ENCODE measurements around the gene NMT1.

NMT1 gene

DNA sequence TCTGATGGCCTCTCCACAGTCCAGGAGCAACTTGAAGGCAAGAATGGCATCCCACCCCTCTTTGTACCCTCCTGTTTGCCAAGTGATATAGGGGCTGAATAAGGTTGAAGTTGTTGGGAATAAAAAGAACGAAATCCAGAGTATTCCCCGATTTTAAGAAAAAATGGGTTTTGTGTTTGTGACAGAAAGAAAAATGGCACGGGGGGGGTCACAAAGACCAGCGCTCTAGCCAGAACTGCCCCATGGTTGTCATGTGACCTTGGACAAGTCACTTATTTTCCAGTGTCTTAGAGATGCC is 85.4 kb downstream of the NMT1 start:
- peaks cover 34% of the 10 kb centered on the region for H3K4me1 ChIP-seq (ENCODE audit: control insufficient read depth, insufficient read depth, low read length)

DNA sequence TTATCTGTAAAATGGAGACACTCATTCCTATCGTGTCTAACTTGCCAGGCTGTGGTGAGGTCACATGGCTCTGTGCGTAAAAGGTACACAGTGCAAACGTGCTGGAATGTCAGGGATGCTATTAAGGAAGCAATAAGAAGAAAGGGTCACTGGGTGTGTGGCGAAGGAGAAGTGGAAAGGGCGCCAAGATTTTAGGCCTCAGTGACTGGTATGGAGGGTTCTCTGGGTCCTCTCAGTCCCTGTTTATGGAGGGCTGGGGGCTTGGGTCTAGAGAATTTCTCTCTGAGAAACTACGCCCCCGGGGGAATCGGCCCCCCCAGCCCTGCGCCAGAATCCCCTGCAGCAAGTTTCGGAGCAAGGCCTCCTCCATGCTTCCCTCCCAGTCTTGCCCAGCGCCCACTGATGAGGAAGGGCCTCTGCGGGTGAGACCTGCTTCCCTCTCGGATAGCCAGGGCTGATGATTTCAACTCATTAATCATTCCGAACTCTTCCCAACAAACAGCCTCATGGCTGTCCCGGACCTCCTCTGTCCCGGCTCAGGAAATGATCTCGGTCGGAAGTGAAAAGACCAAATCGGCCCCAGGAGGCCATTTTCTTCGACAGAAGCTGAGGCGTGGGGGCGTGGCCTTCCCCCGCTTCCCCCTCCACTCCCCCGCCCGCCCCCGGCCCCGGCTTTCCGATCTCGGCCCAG is 85.9 kb downstream of the NMT1 start:
- Histone ChIP-seq H3K27me3 (ENCODE audit: control insufficient read depth, insufficient read depth, low read length) (no peaks in the 10 kb centered on the region), H3K4me3 (ENCODE audit: low read length) (peak overlapping the region; percentile 82)

More for the DNA sequence above, 85.4 kb downstream of the NMT1 start:
- peak overlapping the region; percentile 82 for H3K4me3 ChIP-seq (ENCODE audit: low read length)
- peak overlapping the region; percentile 98 for H3K9ac ChIP-seq (ENCODE audit: low read depth, low read length)
- peak overlapping the region; percentile 93 for H3K4me2 ChIP-seq (ENCODE audit: low read length)
- H3K9me3 ChIP-seq (replicated peaks; ENCODE audit: low read length), result no peaks in the 10 kb centered on the region
- peaks cover 5% of the 10 kb centered on the region for H3K36me3 ChIP-seq (ENCODE audit: insufficient read depth, low read length)
- H3K27me3 ChIP-seq (ENCODE audit: control insufficient read depth, insufficient read depth, low read length), result no peaks in the 10 kb centered on the region

DNA sequence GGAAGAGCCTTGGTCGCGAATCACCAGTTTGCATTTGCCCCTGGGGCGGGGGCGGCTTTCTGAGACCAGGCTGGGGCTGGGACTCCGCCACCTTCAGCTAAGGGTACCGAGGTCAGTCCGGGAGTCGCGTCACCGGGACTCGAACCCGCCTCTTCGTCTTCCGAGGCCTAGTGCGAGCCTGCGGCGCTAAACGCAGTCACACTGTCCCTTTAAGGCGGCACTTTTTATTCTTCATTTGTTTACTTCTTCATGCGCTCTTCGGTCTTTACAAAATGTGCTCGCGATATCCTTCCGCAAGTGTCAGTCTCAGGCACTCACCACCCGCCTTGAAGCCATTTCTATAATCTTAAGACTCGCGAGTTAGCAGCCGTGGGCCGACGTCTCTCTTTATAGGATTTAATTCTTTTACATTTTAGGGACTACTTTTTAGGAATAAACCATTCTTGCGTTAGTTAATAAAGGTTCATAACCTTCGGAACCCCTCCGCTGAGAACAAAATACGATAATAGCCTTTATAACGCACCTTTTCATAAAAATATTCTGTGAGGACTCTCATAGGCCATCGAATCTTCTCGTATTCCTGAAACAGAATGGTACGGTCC is 86.6 kb downstream of the NMT1 start:
- Histone ChIP-seq H3K9ac (ENCODE audit: low read depth, low read length) (peak overlapping the region; percentile 98), H3K27me3 (ENCODE audit: control insufficient read depth, insufficient read depth, low read length) (no peaks in the 10 kb centered on the region), H3K4me1 (ENCODE audit: control insufficient read depth, insufficient read depth, low read length) (peaks cover 37% of the 10 kb centered on the region), H3K36me3 (ENCODE audit: insufficient read depth, low read length) (peaks cover 5% of the 10 kb centered on the region), H3K4me2 (ENCODE audit: low read length) (peak overlapping the region; percentile 93), H3K9me3 (replicated peaks; ENCODE audit: low read length) (no peaks in the 10 kb centered on the region), H3K4me3 (ENCODE audit: low read length) (peak overlapping the region; percentile 82)

More for the DNA sequence above, 85.9 kb downstream of the NMT1 start:
- peak overlapping the region; percentile 98 for H3K9ac ChIP-seq (ENCODE audit: low read depth, low read length)
- H3K4me1 ChIP-seq (ENCODE audit: control insufficient read depth, insufficient read depth, low read length), result peaks cover 37% of the 10 kb centered on the region
- peak overlapping the region; percentile 93 for H3K4me2 ChIP-seq (ENCODE audit: low read length)
- no peaks in the 10 kb centered on the region for H3K9me3 ChIP-seq (replicated peaks; ENCODE audit: low read length)
- H3K36me3 ChIP-seq (ENCODE audit: insufficient read depth, low read length), result peaks cover 5% of the 10 kb centered on the region

DNA sequence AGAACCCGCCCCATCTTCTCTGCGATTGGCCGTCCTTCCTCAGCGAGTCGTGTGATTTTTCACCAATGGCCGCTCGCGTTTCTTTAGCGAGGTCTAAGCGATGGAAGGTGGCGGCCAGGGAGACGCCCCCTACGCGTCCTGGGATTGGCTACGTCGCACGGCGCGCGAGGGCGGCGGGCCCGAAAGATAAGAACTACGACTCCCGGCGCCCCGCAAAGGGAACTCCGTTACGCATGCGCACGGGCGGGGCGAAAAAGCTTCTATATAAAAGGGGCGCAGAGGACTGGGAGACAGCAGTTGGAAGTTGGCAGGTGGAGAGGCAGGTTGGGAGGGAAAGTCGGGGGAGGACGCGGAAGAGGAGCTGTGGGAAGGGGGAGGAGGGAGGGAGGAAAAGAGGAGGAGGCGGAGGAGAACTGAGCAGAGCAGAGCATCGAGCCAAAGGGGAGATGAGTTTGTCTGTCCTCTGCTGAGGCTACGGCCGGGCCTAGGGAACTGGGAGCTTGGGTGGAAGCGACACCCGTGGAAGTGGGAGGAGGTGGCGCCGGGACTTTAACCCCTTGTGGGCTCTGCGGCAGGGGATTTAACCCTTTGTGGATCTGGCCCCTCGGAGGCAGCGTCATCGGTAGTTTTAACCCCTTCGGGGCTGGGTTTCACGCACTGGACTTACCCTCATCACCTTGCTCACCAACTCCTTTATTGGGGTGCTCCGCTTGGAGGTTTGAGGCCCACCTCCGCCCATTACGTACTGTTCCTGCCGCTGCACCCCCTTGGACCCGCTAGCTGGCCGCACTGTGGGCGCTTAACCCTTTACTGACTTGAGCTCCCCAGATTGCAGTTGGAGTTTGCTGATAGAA is 87.3 kb downstream of the NMT1 start, which contains the start of gene HEXIM1:
HEXIM1 (plus strand) TSS at position 293 of the 854 bp plus-strand sequence. CDS start 716 bp downstream, outside the sequence.
- H3K4me1 ChIP-seq (ENCODE audit: control insufficient read depth, insufficient read depth, low read length), result peaks cover 36% of the 10 kb centered on the region
- peak within 1 kb of the TSS; percentile 90 for H3K4me3 ChIP-seq (ENCODE audit: low read length)
- no peaks in the 10 kb centered on the region for H3K27me3 ChIP-seq (ENCODE audit: control insufficient read depth, insufficient read depth, low read length)
- H3K4me2 ChIP-seq (ENCODE audit: low read length), result peak within 1 kb of the TSS; percentile 95
- peak within 1 kb of the TSS; percentile 98 for H3K9ac ChIP-seq (ENCODE audit: low read depth, low read length)
- no peaks in the 10 kb centered on the region for H3K9me3 ChIP-seq (replicated peaks; ENCODE audit: low read length)
- peaks cover 5% of the 10 kb centered on the region for H3K36me3 ChIP-seq (ENCODE audit: insufficient read depth, low read length)

DNA sequence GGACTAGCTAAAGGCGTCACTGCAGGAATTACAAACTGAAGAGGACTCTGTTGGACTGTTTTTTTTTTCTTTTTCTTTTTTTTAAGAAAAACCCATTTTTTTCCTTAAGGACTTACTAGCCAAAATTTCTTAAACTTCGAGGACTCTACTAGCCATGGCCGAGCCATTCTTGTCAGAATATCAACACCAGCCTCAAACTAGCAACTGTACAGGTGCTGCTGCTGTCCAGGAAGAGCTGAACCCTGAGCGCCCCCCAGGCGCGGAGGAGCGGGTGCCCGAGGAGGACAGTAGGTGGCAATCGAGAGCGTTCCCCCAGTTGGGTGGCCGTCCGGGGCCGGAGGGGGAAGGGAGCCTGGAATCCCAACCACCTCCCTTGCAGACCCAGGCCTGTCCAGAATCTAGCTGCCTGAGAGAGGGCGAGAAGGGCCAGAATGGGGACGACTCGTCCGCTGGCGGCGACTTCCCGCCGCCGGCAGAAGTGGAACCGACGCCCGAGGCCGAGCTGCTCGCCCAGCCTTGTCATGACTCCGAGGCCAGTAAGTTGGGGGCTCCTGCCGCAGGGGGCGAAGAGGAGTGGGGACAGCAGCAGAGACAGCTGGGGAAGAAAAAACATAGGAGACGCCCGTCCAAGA is 88.0 kb downstream of the NMT1 start:
- no peaks in the 10 kb centered on the region for H3K9me3 ChIP-seq (replicated peaks; ENCODE audit: low read length)
- peak overlapping the region; percentile 94 for H3K9ac ChIP-seq (ENCODE audit: low read depth, low read length)
- H3K27me3 ChIP-seq (ENCODE audit: control insufficient read depth, insufficient read depth, low read length), result no peaks in the 10 kb centered on the region
- peaks cover 29% of the 10 kb centered on the region for H3K4me1 ChIP-seq (ENCODE audit: control insufficient read depth, insufficient read depth, low read length)
- peak overlapping the region; percentile 95 for H3K4me2 ChIP-seq (ENCODE audit: low read length)
- H3K36me3 ChIP-seq (ENCODE audit: insufficient read depth, low read length), result peaks cover 5% of the 10 kb centered on the region
- peak overlapping the region; percentile 90 for H3K4me3 ChIP-seq (ENCODE audit: low read length)

DNA sequence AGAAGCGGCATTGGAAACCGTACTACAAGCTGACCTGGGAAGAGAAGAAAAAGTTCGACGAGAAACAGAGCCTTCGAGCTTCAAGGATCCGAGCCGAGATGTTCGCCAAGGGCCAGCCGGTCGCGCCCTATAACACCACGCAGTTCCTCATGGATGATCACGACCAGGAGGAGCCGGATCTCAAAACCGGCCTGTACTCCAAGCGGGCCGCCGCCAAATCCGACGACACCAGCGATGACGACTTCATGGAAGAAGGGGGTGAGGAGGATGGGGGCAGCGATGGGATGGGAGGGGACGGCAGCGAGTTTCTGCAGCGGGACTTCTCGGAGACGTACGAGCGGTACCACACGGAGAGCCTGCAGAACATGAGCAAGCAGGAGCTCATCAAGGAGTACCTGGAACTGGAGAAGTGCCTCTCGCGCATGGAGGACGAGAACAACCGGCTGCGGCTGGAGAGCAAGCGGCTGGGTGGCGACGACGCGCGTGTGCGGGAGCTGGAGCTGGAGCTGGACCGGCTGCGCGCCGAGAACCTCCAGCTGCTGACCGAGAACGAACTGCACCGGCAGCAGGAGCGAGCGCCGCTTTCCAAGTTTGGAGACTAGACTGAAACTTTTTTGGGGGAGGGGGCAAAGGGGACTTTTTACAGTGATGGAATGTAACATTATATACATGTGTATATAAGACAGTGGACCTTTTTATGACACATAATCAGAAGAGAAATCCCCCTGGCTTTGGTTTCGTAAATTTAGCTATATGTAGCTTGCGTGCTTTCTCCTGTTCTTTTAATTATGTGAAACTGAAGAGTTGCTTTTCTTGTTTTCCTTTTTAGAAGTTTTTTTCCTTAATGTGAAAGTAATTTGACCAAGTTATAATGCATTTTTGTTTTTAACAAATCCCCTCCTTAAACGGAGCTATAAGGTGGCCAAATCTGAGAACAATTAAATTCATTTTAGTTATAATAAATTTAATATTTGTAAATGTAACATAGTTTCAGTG is 88.8 kb downstream of the NMT1 start:
- Histone ChIP-seq H3K4me1 (ENCODE audit: control insufficient read depth, insufficient read depth, low read length) (peaks cover 21% of the 10 kb centered on the region), H3K27me3 (ENCODE audit: control insufficient read depth, insufficient read depth, low read length) (no peaks in the 10 kb centered on the region)

DNA sequence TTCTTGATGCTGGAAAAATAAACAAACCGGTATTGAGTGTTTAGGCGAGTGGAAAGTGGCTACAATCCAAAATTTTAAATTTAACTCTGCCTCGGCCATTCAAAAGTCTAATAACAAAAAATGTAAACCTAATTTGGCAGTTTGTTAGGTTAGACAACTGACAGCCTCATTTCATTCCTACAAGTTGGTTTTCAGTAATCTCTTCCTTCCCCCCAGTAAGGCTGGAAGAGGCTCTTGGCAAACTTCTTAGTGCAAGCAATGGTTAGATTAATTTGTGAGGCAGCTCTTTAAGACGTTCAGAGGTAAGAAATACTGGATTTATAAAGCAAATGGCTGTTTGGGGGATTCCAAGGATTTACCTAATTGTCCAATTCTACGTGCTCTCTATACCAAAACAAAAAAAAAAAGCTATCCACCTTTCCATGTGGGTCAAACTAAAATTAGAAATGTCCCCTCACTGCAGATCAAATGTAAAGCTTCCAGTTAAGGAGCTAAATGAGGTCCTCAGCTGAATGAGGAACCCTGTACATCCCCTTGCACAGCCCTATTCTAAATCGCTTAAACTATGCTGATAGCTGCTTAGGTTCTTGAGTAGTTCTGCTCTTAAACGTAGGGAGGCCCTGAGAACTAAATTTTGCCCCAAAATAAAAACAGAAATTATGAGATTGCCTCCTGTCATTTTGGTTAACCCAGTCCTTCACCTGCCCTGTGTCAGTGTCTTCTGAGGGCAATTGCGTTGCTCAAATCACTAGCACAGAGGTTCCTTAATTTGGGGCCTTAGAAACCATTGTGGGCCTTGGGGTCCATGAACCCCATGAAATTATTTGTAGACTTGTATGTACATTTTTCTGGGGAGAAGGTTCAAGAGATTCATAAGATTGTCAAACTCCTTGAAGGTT is 90.0 kb downstream of the NMT1 start:
- peak overlapping the region; percentile 90 for H3K4me3 ChIP-seq (ENCODE audit: low read length)
- H3K27me3 ChIP-seq (ENCODE audit: control insufficient read depth, insufficient read depth, low read length), result no peaks in the 10 kb centered on the region
- peaks cover 5% of the 10 kb centered on the region for H3K36me3 ChIP-seq (ENCODE audit: insufficient read depth, low read length)
- peak overlapping the region; percentile 94 for H3K9ac ChIP-seq (ENCODE audit: low read depth, low read length)
- no peaks in the 10 kb centered on the region for H3K9me3 ChIP-seq (replicated peaks; ENCODE audit: low read length)
- H3K4me1 ChIP-seq (ENCODE audit: control insufficient read depth, insufficient read depth, low read length), result peaks cover 18% of the 10 kb centered on the region
- H3K4me2 ChIP-seq (ENCODE audit: low read length), result peak overlapping the region; percentile 95

More for the DNA sequence above, 88.8 kb downstream of the NMT1 start:
- Histone ChIP-seq H3K9ac (ENCODE audit: low read depth, low read length) (peak overlapping the region; percentile 94), H3K4me2 (ENCODE audit: low read length) (peak overlapping the region; percentile 95), H3K36me3 (ENCODE audit: insufficient read depth, low read length) (peaks cover 5% of the 10 kb centered on the region), H3K9me3 (replicated peaks; ENCODE audit: low read length) (no peaks in the 10 kb centered on the region), H3K4me3 (ENCODE audit: low read length) (peak overlapping the region; percentile 90)

DNA sequence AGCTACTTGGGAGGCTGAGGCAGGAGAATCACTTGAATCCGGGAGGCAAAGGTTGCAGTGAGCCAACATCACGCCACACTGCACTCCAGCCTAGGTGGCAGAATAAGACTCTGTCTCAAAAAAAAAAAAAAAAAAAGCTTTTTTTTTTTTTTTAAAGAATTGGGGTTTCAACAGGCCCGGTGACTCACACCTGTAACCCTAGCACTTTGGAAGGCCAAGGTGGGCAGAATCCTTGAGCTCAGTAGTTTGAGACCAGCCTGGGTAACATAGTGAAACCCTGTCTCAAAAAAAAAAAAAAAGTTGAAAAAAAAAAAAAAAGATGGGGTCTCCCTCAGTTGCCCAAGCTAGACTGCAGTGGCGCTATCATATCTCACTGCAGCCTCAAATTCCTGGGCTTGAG is 93.9 kb downstream of the NMT1 start:
- Histone ChIP-seq H3K9ac (ENCODE audit: low read depth, low read length) (no peak overlapping the region), H3K36me3 (ENCODE audit: insufficient read depth, low read length) (no peaks in the 10 kb centered on the region), H3K4me1 (ENCODE audit: control insufficient read depth, insufficient read depth, low read length) (peaks cover 29% of the 10 kb centered on the region), H3K9me3 (replicated peaks; ENCODE audit: low read length) (no peaks in the 10 kb centered on the region), H3K27me3 (ENCODE audit: control insufficient read depth, insufficient read depth, low read length) (no peaks in the 10 kb centered on the region), H3K4me3 (ENCODE audit: low read length) (no peak overlapping the region), H3K4me2 (ENCODE audit: low read length) (no peak overlapping the region)

DNA sequence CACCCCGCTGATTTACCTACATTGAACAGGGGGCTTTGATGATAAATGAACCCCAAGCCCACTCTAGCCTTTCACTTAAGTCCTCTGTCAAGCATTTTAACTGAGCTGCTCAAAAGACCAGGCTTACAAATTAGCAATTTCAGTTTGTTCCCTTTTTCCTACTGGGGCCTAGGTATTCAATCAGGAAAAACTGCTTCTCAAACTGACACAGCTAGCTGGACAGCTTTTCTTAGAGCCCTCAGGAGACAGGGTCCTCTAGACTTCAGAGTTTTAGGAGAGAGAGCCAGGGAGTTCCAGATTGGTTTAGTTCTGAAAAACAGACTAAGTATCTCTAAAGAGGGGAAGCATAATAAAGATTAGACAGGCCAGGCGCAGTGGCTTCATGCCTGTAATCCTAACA is 94.4 kb downstream of the NMT1 start:
- H3K27me3 ChIP-seq (ENCODE audit: control insufficient read depth, insufficient read depth, low read length), result no peaks in the 10 kb centered on the region
- no peak overlapping the region for H3K4me3 ChIP-seq (ENCODE audit: low read length)
- H3K9ac ChIP-seq (ENCODE audit: low read depth, low read length), result no peak overlapping the region
- no peaks in the 10 kb centered on the region for H3K36me3 ChIP-seq (ENCODE audit: insufficient read depth, low read length)
- no peak overlapping the region for H3K4me2 ChIP-seq (ENCODE audit: low read length)
- peaks cover 31% of the 10 kb centered on the region for H3K4me1 ChIP-seq (ENCODE audit: control insufficient read depth, insufficient read depth, low read length)
- no peaks in the 10 kb centered on the region for H3K9me3 ChIP-seq (replicated peaks; ENCODE audit: low read length)

DNA sequence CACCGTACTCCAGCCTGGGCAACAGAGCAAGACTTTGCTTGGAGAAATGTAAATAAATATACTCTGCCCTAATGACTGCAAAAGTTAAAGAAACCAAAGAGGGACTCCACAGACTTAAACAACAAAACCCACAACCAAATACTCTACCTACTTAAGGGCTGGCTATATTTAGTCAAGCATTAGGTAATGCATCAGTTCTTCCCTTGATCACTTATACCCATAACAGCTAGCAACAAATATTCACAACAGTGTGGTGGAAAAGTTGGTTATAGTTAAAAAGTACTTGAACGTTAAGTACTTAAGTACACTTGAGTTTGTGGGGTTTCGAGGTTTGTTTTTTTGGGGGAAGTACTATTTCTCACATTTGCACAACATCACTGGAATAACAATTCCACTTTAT is 95.1 kb downstream of the NMT1 start:
- Histone ChIP-seq H3K4me3 (ENCODE audit: low read length) (no peak overlapping the region), H3K9ac (ENCODE audit: low read depth, low read length) (no peak overlapping the region), H3K9me3 (replicated peaks; ENCODE audit: low read length) (no peaks in the 10 kb centered on the region), H3K4me1 (ENCODE audit: control insufficient read depth, insufficient read depth, low read length) (peaks cover 31% of the 10 kb centered on the region), H3K36me3 (ENCODE audit: insufficient read depth, low read length) (no peaks in the 10 kb centered on the region), H3K4me2 (ENCODE audit: low read length) (no peak overlapping the region), H3K27me3 (ENCODE audit: control insufficient read depth, insufficient read depth, low read length) (no peaks in the 10 kb centered on the region)
